Measurements from ENCODE around the gene IRX4.

IRX4 gene

GRCh38 chr5:1891391-1891790 is 8.7 kb upstream of the IRX4 start:
- DNase-seq (ENCODE audit: low read depth), result no peak

- no peak for DNase-seq (ENCODE audit: low read depth)
Measured at GRCh38 chr5:1890296-1890695, 7.6 kb upstream of the IRX4 start.

GRCh38 chr5:1889321-1890065 is 6.8 kb upstream of the IRX4 start:
- DNase-seq (ENCODE audit: low read depth), result no peak

GRCh38 chr5:1888541-1889251 is 6.0 kb upstream of the IRX4 start:
- no peak for DNase-seq (ENCODE audit: low read depth)

GRCh38 chr5:1887588-1888360 is 5.0 kb upstream of the IRX4 start:
- DNase-seq (ENCODE audit: low read depth), result no peak

- no peak for DNase-seq (ENCODE audit: low read depth)
Measured at GRCh38 chr5:1886846-1887587, 4.3 kb upstream of the IRX4 start.

- DNase-seq (ENCODE audit: low read depth), result no peak
Measured at GRCh38 chr5:1885868-1886845, 3.4 kb upstream of the IRX4 start.

- no peak for DNase-seq (ENCODE audit: low read depth)
Measured at GRCh38 chr5:1885404-1885755, 2.7 kb upstream of the IRX4 start.

- no peak for DNase-seq (ENCODE audit: low read depth)
Measured at GRCh38 chr5:1884678-1885403, 2.1 kb upstream of the IRX4 start.

GRCh38 chr5:1883925-1884677 is 1.4 kb upstream of the IRX4 start:
- no peak for DNase-seq (ENCODE audit: low read depth)

GRCh38 chr5:1883120-1883924 is 597 bp upstream of the IRX4 start:
- DNase-seq (ENCODE audit: low read depth), result no peak

- DNase-seq (ENCODE audit: low read depth), result no peak
Measured at GRCh38 chr5:1881731-1882336, 891 bp downstream of the IRX4 start.

GRCh38 chr5:1881098-1881572 is 1.6 kb downstream of the IRX4 start:
- no peak for DNase-seq (ENCODE audit: low read depth)

- DNase-seq (ENCODE audit: low read depth), result no peak
Measured at GRCh38 chr5:1880377-1881025, 2.2 kb downstream of the IRX4 start.

GRCh38 chr5:1879292-1880263 is 3.1 kb downstream of the IRX4 start:
- no peak for DNase-seq (ENCODE audit: low read depth)

GRCh38 chr5:1878050-1878849 is 4.5 kb downstream of the IRX4 start:
- DNase-seq (ENCODE audit: low read depth), result no peak
